Mucosa of stomach (tissue), 1 donor: Measurements from ENCODE around the gene TRPC3.
A peak's percentile ranks its signal among the peaks of the same experiment; 100 is the strongest.

Source experiments
- H3K27me3 ChIP-seq: one replicate; pipeline ENCODE4 v1.7.0; 2013; ENCODE audit warnings: mild to moderate bottlenecking, low read length; ENCODE audit not compliant: control insufficient read depth, insufficient read depth
- H3K36me3 ChIP-seq: one replicate; pipeline ENCODE4 v1.7.0; 2013; ENCODE audit warnings: low read length; ENCODE audit not compliant: control insufficient read depth, insufficient read depth
- H3K4me1 ChIP-seq: one replicate; pipeline ENCODE4 v1.7.0; 2013; ENCODE audit warnings: mild to moderate bottlenecking, low read length; ENCODE audit not compliant: control insufficient read depth, insufficient read depth
- H3K4me3 ChIP-seq: one replicate; pipeline ENCODE4 v1.7.0; 2013; ENCODE audit warnings: low read length
- H3K9ac ChIP-seq: one replicate; pipeline ENCODE4 v1.7.0; 2013; ENCODE audit warnings: mild to moderate bottlenecking, low read length, moderate library complexity
- H3K9me3 ChIP-seq: one replicate; pipeline ENCODE4 v1.7.0; 2013; ENCODE audit warnings: mild to moderate bottlenecking, low read length, moderate library complexity; ENCODE audit not compliant: control insufficient read depth
- donor health status: Pancreatic carcinoma.

Gene TRPC3

DNA sequence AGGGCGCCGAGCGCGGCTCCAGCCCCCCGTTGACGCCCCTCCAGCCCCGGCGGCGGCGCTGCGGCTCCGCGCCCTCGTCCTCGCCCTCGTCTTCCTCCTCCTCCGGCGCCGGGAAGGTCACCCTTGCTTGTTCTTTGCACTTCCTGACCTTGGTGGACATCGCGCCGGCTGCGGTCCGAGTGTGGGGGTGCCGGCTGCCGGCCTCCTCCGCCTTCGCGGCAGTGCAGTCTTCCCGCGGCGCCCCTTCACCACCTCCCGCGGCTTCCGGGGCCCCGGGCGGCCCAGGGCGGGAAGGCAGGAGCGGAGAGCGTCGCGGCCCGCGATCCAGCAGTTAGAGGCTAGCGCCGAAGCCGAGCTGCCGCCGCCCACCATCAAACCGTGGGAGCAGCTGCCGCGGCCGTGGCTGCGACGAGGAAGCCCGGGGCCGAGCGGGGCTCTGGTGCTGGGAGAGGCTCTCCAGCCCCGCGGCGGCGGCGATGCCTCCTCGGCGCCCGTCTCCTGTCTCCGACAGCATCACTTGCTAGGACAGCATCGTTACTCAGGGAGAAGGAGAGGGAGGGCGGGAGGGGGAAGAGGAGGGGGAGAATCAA, at the start of gene TRPC3:
TRPC3 (minus strand) TSS at position 540 of the 590 bp plus-strand sequence; CDS start at position 160, 380 bp downstream.
- H3K4me1 ChIP-seq, result peaks cover 14% of the 10 kb centered on the region
- peak within 1 kb of the TSS; percentile 14 for H3K4me3 ChIP-seq
- peak within 1 kb of the TSS; percentile 41 for H3K9ac ChIP-seq
- no peaks in the 10 kb centered on the region for H3K9me3 ChIP-seq
- H3K36me3 ChIP-seq, result no peaks in the 10 kb centered on the region
- peaks cover 47% of the 10 kb centered on the region for H3K27me3 ChIP-seq

DNA sequence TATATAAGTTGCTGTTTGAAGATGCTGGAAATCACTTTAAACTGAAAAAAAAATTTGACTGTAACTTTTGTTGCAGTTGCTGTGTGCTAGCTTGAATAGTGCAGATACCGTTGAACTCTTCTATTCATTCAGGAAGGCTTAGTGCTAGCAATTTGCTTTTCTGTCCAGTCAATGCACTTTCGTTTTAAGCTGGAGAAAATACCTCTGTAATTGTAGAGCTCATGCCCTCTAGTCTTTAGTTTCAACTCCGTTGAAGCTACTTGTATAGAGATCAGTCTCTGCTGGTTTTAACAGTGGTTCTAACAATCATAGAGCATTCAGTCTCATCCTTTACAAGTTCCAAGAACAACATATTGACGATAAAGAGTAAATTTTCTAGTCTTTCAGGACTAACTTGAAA, 49.0 kb upstream of the TRPC3 start:
- Histone ChIP-seq H3K4me1 (no peaks in the 10 kb centered on the region), H3K36me3 (no peaks in the 10 kb centered on the region), H3K9me3 (no peaks in the 10 kb centered on the region), H3K27me3 (no peaks in the 10 kb centered on the region), H3K9ac (no peak overlapping the region), H3K4me3 (no peak overlapping the region)

DNA sequence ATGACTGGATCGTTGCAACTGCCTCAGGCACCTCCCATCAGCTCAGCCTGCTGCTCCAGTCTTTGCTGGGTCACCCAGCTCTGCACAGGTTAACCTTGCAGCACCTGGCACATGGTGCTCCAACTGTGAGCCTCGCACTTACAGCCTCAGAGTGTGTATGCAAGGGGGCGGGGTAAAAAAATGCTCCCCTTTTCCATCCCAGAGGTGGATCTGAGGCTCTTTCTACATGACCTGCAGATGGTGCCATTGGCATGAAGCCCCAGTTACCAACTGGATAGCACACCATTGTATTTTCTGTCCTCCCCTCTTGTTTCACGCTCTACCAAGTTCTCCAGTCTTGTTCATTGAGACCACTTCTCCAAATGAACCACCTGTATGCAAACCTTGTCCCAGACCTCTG, 46.2 kb upstream of the TRPC3 start:
- Histone ChIP-seq H3K4me3 (no peak overlapping the region), H3K4me1 (no peaks in the 10 kb centered on the region), H3K9me3 (no peaks in the 10 kb centered on the region), H3K36me3 (no peaks in the 10 kb centered on the region), H3K27me3 (no peaks in the 10 kb centered on the region), H3K9ac (no peak overlapping the region)

DNA sequence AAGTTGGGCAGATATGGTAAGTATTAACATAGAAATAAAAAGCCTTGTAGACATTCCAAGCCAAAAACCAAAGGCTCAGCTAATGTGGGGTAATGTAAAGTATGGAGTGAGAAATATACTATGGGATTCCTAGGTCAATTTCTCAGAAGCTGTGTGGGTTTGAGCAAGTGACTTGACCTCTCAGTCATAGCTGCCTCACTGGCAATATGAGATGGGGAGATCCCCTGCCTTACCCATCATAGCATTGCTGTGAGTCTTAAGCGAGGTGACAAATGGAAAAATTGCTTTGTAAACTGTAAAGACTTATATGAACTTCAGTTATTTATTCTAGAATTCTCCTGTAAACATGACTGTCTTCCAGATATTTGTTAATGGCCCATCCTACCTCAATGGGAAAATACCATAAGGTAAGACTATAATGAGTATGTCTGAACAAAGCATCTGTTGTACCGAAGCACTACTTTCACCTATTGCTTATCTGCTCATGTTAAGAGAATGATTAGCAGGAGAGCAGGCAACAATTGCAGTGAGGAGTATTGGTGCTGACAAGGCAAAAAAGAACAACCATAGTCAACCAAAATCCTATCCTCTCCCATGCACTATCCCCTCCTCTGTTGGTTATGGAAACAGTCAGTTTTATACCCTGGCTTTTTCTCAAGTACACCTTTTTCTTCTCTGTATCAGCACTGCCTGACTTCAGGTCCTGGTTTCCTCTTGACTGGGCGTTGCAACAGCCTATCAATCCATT, 44.1 kb upstream of the TRPC3 start:
- H3K4me1 ChIP-seq, result no peaks in the 10 kb centered on the region
- no peaks in the 10 kb centered on the region for H3K36me3 ChIP-seq
- H3K9ac ChIP-seq, result no peak overlapping the region
- H3K4me3 ChIP-seq, result no peak overlapping the region
- no peaks in the 10 kb centered on the region for H3K27me3 ChIP-seq
- H3K9me3 ChIP-seq, result no peaks in the 10 kb centered on the region

DNA sequence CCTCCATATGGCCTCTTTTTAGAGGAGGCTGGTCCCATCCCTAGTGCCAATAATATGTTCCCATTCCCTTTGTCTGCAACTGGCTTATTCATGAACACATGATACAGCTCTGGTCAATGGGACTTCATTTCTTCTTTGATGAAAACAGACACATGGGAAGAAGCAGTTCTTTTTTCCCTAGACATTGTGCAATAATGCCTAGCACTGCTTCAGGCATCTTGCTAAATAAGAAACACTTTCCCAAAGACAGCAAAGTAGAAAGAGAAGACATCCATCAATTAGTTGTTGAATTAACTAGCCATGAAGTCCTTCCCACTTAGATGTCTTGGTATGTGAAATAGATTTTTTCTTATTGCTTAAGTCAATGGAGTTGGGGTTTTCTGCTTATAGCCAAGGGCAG, 40.1 kb upstream of the TRPC3 start:
- H3K9me3 ChIP-seq, result no peaks in the 10 kb centered on the region
- no peaks in the 10 kb centered on the region for H3K27me3 ChIP-seq
- no peak overlapping the region for H3K9ac ChIP-seq
- no peaks in the 10 kb centered on the region for H3K36me3 ChIP-seq
- no peaks in the 10 kb centered on the region for H3K4me1 ChIP-seq
- H3K4me3 ChIP-seq, result no peak overlapping the region

DNA sequence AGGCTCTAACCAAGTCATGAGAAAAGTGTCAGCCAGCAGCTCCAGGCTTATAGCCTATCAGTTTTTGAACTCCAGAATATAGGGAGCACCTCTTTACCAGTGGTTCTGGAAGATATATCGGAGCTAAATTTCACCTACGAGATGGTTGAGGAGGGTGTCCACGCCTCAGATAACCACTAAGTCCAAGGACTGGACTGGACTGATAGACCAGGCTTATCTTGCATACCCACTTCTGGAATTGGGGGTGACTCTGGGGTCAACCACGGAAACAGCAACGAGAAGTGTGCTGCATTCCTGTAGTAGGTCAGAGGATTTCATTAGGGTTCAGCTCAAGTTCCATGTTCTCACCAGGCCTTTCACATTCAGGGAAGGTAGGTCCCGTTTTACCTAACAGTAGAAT, 38.6 kb upstream of the TRPC3 start:
- no peaks in the 10 kb centered on the region for H3K9me3 ChIP-seq
- no peak overlapping the region for H3K4me3 ChIP-seq
- no peaks in the 10 kb centered on the region for H3K27me3 ChIP-seq
- H3K4me1 ChIP-seq, result no peaks in the 10 kb centered on the region
- no peak overlapping the region for H3K9ac ChIP-seq
- H3K36me3 ChIP-seq, result no peaks in the 10 kb centered on the region

DNA sequence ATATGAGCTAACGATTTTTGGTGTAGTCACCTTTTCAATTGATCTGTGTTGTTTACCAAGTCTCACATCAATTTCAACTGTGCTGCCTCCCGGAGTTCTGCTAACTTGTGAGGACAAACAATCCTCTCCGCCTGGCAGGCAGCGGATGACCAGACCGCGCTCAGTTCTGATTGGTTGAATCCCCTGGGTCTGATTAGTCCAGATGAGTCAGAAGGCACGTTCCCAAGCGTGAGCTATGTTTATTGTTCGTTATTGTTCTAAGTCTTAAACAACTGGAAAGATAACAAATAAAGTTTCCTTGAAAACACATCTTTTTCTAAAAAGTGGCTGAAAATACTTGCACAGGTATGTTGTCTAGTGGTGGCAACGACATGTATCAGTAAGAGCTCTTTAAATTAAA, 37.9 kb upstream of the TRPC3 start:
- Histone ChIP-seq H3K9ac (no peak overlapping the region), H3K9me3 (no peaks in the 10 kb centered on the region), H3K36me3 (no peaks in the 10 kb centered on the region), H3K4me1 (no peaks in the 10 kb centered on the region), H3K4me3 (no peak overlapping the region), H3K27me3 (no peaks in the 10 kb centered on the region)

DNA sequence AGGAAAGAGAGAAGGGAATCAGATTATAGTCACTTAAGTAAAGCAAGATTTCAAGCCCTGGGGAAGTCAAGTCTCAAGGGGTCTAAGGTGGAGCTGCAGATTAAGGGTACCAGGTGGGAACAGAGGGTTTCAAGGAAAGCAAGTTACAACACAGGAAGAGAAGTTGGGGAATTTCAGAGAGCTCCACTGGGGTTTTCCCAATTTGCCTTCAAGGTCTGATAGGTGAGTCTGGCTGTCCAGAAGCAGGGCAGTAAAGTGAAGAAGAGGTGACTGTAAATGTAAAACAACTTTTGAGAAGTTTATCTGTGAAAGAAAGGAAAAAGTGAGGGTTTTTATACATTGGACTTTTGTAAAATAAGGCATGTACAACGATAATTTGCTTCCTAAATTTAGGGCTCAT, 37.1 kb upstream of the TRPC3 start:
- no peak overlapping the region for H3K4me3 ChIP-seq
- H3K27me3 ChIP-seq, result no peaks in the 10 kb centered on the region
- no peaks in the 10 kb centered on the region for H3K4me1 ChIP-seq
- no peak overlapping the region for H3K9ac ChIP-seq
- H3K9me3 ChIP-seq, result no peaks in the 10 kb centered on the region
- H3K36me3 ChIP-seq, result no peaks in the 10 kb centered on the region

DNA sequence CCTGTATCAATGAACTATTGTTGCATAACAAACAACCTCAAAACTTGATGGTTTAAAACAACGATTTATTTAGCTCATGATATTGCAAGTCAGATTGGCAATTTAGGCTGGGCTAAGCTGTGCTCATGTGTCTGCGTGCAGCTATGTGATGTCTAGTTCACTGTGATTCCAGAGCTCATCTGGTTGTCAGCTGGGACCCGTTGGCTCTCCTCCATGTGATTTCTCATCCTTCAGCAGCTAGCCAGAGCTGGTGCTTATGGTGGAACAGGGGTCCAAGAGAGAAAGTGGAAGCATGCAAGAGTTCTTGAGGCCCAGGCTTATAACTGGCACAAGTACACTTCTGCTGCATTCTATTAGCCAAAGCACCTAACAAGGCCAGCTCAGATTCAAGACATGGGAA, 28.8 kb upstream of the TRPC3 start:
- no peaks in the 10 kb centered on the region for H3K9me3 ChIP-seq
- no peaks in the 10 kb centered on the region for H3K36me3 ChIP-seq
- no peak overlapping the region for H3K4me3 ChIP-seq
- H3K4me1 ChIP-seq, result no peaks in the 10 kb centered on the region
- H3K27me3 ChIP-seq, result no peaks in the 10 kb centered on the region
- H3K9ac ChIP-seq, result no peak overlapping the region

DNA sequence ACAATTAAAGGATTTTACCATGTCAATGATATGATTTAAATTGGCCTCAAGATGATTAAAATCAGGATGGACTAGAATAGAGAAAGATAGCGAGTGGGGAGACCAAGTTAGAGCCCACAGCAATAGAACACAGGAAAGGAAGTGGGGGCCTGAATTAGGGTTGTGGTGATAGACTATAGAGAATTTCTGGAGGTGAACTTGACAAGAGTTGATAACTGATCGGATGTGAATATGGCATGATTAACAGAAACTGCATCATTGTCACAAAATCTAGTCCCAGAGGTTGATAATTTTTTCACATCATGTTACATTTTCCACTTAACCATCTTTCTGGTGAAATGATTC, 26.3 kb upstream of the TRPC3 start:
- no peak overlapping the region for H3K4me3 ChIP-seq
- no peaks in the 10 kb centered on the region for H3K27me3 ChIP-seq
- H3K9ac ChIP-seq, result no peak overlapping the region
- no peaks in the 10 kb centered on the region for H3K9me3 ChIP-seq
- no peaks in the 10 kb centered on the region for H3K4me1 ChIP-seq
- H3K36me3 ChIP-seq, result no peaks in the 10 kb centered on the region

DNA sequence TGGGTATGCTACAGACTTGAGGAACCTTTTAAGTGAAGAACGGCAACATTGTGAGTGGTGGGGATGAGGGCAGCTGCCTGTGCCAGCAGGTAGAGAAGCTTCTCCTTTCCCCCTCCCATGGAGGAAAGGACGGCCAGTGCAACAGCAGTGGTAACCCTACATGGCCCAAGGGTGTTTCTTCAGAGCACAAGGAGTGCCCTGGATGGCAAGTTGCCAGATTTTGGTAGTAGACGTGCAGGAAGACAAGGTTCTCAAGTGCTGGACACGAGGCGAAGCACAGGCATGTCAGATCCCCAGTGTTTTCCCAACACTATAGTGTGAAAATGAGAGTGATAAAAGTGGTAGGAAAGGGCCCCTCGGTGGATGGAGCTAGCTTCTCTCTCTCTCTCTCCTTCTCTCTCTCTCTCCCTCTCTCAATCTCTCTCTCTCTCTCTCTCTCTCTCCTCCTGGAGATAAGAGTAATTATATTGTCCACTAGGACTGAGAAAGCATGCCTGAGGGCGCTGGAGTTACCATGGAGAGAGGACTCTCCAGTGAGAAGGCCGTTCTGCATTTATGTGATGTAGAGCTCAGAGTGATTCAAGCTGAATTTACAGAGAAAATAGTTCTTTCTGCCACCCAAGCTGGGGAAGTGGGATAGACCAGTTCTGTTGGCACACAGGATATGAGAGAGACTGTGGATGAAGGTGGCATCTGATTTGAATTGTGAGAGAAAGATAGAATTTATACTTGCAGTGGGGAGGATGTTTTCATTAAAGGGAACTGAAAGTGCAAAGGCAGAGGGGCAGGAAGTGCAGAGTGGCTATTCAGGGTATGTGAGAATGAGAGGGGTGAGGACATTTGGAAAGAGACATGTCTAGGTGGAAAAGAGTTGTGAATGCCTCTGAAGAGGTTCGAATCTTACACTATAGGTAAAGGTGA, 25.7 kb upstream of the TRPC3 start:
- no peaks in the 10 kb centered on the region for H3K4me1 ChIP-seq
- no peak overlapping the region for H3K4me3 ChIP-seq
- H3K36me3 ChIP-seq, result no peaks in the 10 kb centered on the region
- H3K9me3 ChIP-seq, result no peaks in the 10 kb centered on the region
- H3K9ac ChIP-seq, result no peak overlapping the region
- no peaks in the 10 kb centered on the region for H3K27me3 ChIP-seq

DNA sequence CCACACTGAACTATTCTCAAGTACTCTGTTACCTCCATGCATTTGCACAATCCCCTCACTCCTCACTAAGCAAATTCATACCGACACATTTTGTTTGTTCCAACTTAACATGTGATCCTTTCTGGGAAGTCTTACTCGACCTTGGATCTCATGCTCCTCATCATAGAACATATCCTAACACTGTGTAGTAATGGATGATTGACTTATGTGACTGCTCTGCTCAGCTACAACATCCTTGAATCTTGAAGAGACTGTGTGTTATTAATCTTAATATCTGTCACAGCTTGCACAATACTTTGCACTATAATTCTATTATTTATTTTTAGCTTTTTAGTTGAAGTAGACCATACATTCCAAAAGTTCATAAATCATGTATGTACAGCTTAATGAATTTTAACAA, 23.9 kb upstream of the TRPC3 start:
- Histone ChIP-seq H3K4me1 (no peaks in the 10 kb centered on the region), H3K36me3 (no peaks in the 10 kb centered on the region), H3K4me3 (no peak overlapping the region), H3K9me3 (no peaks in the 10 kb centered on the region), H3K9ac (no peak overlapping the region), H3K27me3 (no peaks in the 10 kb centered on the region)
